B cell (primary cell): ENCODE measurements around the gene ACSS1. TPM values are rescaled to one million over a fixed set of nuclear protein-coding genes. Genes with fewer than 3 reads are reported as not detected.

Experiments used
- ATAC-seq: fragments of 200-7000 bp; cut with Tn5 transposase; one replicate; pipeline ENCODE4 v1.10.0; 2021; ENCODE audit warnings: low read depth, mild to moderate bottlenecking, moderate number of reproducible peaks, moderate library complexity
- CTCF ChIA-PET: fragments of 350-600 bp; sonication (Branson Sonifier 250); formaldehyde crosslinking; loops from one replicate; lab custom pipeline; 2021; ENCODE audit warnings: antibody characterized with exemption, inconsistent platforms; lab: Charles Lee
- POLR2A ChIA-PET: fragments of 350-600 bp; sonication (Branson Sonifier 250); formaldehyde crosslinking; loops from one replicate; lab custom pipeline; 2021; ENCODE audit warnings: antibody characterized with exemption; lab: Charles Lee
- DNase-seq: peaks from one replicate; pipeline ENCODE4 v3.0.0; 2013
- H2AFZ ChIP-seq: 2 replicates; pipeline ENCODE4 v1.6.1; 2012; ENCODE audit warnings: mild to moderate bottlenecking, low read depth, low read length; ENCODE audit not compliant: insufficient read depth, poor library complexity, severe bottlenecking
- H3K27ac ChIP-seq, 2 donors: 1 replicate in 1 of 2; 2 replicates in 1 of 2; pipeline ENCODE4 v1.5.1; 2012 to 2013; ENCODE audit warnings: low read length in 2 of 2, mild to moderate bottlenecking in 2 of 2, moderate library complexity in 1 of 2
- H3K27me3 ChIP-seq, 4 experiments: fragments of 200-600 bp in 1 of 4; sonication (generic) in 1 of 4; replicated peaks in 1 of 4; 1 replicate in 2 of 4; 2 replicates in 2 of 4; pipeline versions ENCODE4 v1.6.1 to v1.7.0; 2013 to 2016; ENCODE audit warnings: low read length in 3 of 4, mild to moderate bottlenecking in 2 of 4, mixed read lengths in 1 of 4, moderate library complexity in 1 of 4; ENCODE audit not compliant: insufficient read depth in 4 of 4, control insufficient read depth in 3 of 4; ENCODE audit errors: control extremely low read depth in 1 of 4
- H3K36me3 ChIP-seq, 2 experiments: replicated peaks in 1 of 2; 1 replicate in 1 of 2; 2 replicates in 1 of 2; pipeline versions ENCODE4 v1.6.1 to v1.7.1; 2013; ENCODE audit warnings: low read length in 1 of 2; ENCODE audit not compliant: insufficient read depth in 2 of 2, control insufficient read depth in 1 of 2; ENCODE audit errors: control extremely low read depth in 1 of 2, extremely low read depth in 1 of 2
- H3K4me1 ChIP-seq, 2 donors: fragments of 200-600 bp in 1 of 2; sonication (generic) in 1 of 2; 1 replicate in 1 of 2; 2 replicates in 1 of 2; pipeline versions ENCODE4 v1.5.1 to v1.6.1; 2013 to 2017; ENCODE audit warnings: low read length in 2 of 2; ENCODE audit not compliant: control insufficient read depth in 2 of 2, insufficient read depth in 2 of 2
- H3K4me2 ChIP-seq: replicated peaks from 2 replicates; pipeline ENCODE3; 2012; ENCODE audit warnings: mild to moderate bottlenecking, low read depth, low read length; ENCODE audit not compliant: poor library complexity, severe bottlenecking
- H3K4me3 ChIP-seq, 5 experiments: fragments of 200-600 bp in 1 of 5; sonication (generic) in 1 of 5; 1 replicate in 3 of 5; 2 replicates in 2 of 5; pipeline versions ENCODE4 v1.5.1 to v1.7.0; 2011 to 2016; ENCODE audit warnings: low read length in 4 of 5, mild to moderate bottlenecking in 4 of 5, low read depth in 2 of 5, control low read depth in 1 of 5, moderate library complexity in 1 of 5; ENCODE audit not compliant: insufficient read depth in 1 of 5; ENCODE audit errors: control extremely low read depth in 1 of 5, extremely low read depth in 1 of 5
- H3K79me2 ChIP-seq: fragments of 200-600 bp; sonication (generic); one replicate; pipeline ENCODE4 v1.6.0; 2016; ENCODE audit warnings: low read length; ENCODE audit not compliant: control insufficient read depth, insufficient read depth
- H3K9ac ChIP-seq: fragments of 200-600 bp; sonication (generic); 2 replicates; pipeline ENCODE4 v1.6.1; 2017; ENCODE audit warnings: mild to moderate bottlenecking, low read length, moderate library complexity
- H3K9me3 ChIP-seq, 3 donors: one replicate each; pipeline versions ENCODE4 v1.6.1 to v1.7.1; 2013; ENCODE audit warnings: low read length in 2 of 3; ENCODE audit not compliant: control insufficient read depth in 2 of 3, insufficient read depth in 1 of 3; ENCODE audit errors: control extremely low read depth in 1 of 3
- H4K20me1 ChIP-seq: 2 replicates; pipeline ENCODE4 v1.6.0; 2012; ENCODE audit warnings: mild to moderate bottlenecking, low read length; ENCODE audit not compliant: insufficient read depth, control insufficient read depth, poor library complexity, severe bottlenecking
- H3K27ac Mint-ChIP-seq: one replicate; pipeline ENCODE4 v1.8.0; 2021; ENCODE audit warnings: mixed read lengths
- H3K27me3 Mint-ChIP-seq: one replicate; pipeline ENCODE4 v1.8.0; 2021; ENCODE audit warnings: mixed read lengths
- H3K4me1 Mint-ChIP-seq: one replicate; pipeline ENCODE4 v1.8.0; 2021; ENCODE audit warnings: mixed read lengths
- H3K4me3 Mint-ChIP-seq: one replicate; pipeline ENCODE4 v1.8.0; 2021; ENCODE audit warnings: mixed read lengths
- H3K9me3 Mint-ChIP-seq: one replicate; pipeline ENCODE4 v1.8.0; 2022; ENCODE audit warnings: mixed read lengths; ENCODE audit not compliant: insufficient read depth
- EZH2 ChIP-seq: IDR thresholded peaks from 2 replicates; pipeline ENCODE4 v1.6.1; 2012; ENCODE audit warnings: borderline replicate concordance, low read depth, mild to moderate bottlenecking, moderate library complexity, low read length; ENCODE audit not compliant: insufficient read depth, poor library complexity, severe bottlenecking
- WGBS: methylation state at CpG from one replicate; pipeline ENCODE4 v1.1.5; 2013; ENCODE audit warnings: missing lambda C conversion rate; ENCODE audit not compliant: insufficient coverage; 5-methylcytosine and 5-hydroxymethylcytosine counted together
- intact Hi-C: fragments of 100-400 bp; cut with micrococcal nuclease; formaldehyde crosslinking; loops from one replicate; pipeline ENCODE4 v1.10.0; 2022
- polyA plus RNA-seq: library from polyadenylated mRNA; depleted of rRNA; stranded (reverse); fragments of >200 nt; gene quantifications from 2 replicates; pipeline ENCODE4 v1.2.3, GENCODE V29; 2012
- total RNA-seq, 2 donors: library from RNA; stranded (reverse); fragments of 120-200 nt in 1 of 2; gene quantifications; 1 replicate in 1 of 2; 2 replicates in 1 of 2; pipeline versions ENCODE4 v1.2.3 to v1.2.4, GENCODE V29; 2013 to 2022
- TF ChIP-seq, protein P1 (sequence below): fragments of 200-600 bp; IDR thresholded peaks from one replicate; pipeline ENCODE4 v1.8.0; 2022; ENCODE audit warnings: antibody characterized with exemption, mild to moderate bottlenecking

The ACSS1 gene
- total and polyA plus RNA-seq, 2 donors (not counting 1 experiment from before 2014, with no cell fraction given), result 82.7 to 95.5 TPM

DNA sequence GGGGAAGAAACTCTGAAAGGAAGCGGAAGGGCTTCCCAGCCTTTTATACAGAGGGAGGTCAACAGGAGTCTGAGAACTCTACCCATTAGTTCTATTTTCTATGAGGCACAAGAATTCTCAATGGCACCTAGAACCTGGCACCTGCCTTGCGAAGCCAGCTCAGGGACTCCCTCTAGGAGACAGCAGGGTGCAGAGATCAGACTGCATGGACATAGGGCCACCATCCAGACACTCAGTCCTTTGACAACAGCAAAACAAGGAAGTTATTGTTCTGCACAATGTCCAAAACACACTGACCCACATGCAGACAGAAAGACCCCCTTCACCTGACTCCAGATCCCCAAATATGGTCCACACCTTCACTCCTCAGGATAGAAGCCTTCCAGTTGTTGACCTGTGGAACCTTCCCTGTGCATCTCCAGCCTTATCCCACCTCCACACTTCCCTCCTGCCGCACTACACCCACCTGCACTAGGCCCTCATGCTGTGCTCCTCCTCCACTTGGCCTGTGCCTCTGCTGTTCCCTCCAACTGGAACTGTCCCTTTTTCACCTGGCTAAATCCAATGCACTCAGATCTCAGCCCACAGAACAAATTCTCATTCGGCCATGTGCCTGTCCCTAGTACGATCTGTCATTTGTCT lies 27.8 kb downstream of the ACSS1 start:
- Mint-ChIP-seq H3K27me3 (no peaks in the 10 kb centered on the region), H3K9me3 (no peaks in the 10 kb centered on the region), H3K27ac (no peak overlapping the region), H3K4me1 (peaks cover 26% of the 10 kb centered on the region), H3K4me3 (no peak overlapping the region)
- no peak overlapping the region for H3K27ac ChIP-seq
- no peak overlapping the region for H3K9ac ChIP-seq
- H3K4me2 ChIP-seq, result no peak overlapping the region
- WGBS, result 98% methylated on average over 4 of the region's 5 CpGs
- TF ChIP-seq, protein P1, sequence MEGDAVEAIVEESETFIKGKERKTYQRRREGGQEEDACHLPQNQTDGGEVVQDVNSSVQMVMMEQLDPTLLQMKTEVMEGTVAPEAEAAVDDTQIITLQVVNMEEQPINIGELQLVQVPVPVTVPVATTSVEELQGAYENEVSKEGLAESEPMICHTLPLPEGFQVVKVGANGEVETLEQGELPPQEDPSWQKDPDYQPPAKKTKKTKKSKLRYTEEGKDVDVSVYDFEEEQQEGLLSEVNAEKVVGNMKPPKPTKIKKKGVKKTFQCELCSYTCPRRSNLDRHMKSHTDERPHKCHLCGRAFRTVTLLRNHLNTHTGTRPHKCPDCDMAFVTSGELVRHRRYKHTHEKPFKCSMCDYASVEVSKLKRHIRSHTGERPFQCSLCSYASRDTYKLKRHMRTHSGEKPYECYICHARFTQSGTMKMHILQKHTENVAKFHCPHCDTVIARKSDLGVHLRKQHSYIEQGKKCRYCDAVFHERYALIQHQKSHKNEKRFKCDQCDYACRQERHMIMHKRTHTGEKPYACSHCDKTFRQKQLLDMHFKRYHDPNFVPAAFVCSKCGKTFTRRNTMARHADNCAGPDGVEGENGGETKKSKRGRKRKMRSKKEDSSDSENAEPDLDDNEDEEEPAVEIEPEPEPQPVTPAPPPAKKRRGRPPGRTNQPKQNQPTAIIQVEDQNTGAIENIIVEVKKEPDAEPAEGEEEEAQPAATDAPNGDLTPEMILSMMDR, result no peak
- TF ChIP-seq EZH2, result no peak
- no peak overlapping the region for H2AFZ ChIP-seq
- H3K36me3 ChIP-seq, result peaks cover 0 to 68% of the 10 kb centered on the region in 2 experiments
- H3K4me1 ChIP-seq, result peaks cover 2 to 6% of the 10 kb centered on the region in 2 donors
- H3K27me3 ChIP-seq, result no peaks in the 10 kb centered on the region
- no peak for DNase-seq
- ChIA-PET CTCF (no interaction called here), POLR2A (no interaction called here)
- peaks cover 97% of the 10 kb centered on the region for H3K79me2 ChIP-seq
- peaks cover 76% of the 10 kb centered on the region for H4K20me1 ChIP-seq
- no peaks in the 10 kb centered on the region for H3K9me3 ChIP-seq
- no peak overlapping the region for H3K4me3 ChIP-seq
- no peak for ATAC-seq
- intact Hi-C loops, result no loop called here

DNA sequence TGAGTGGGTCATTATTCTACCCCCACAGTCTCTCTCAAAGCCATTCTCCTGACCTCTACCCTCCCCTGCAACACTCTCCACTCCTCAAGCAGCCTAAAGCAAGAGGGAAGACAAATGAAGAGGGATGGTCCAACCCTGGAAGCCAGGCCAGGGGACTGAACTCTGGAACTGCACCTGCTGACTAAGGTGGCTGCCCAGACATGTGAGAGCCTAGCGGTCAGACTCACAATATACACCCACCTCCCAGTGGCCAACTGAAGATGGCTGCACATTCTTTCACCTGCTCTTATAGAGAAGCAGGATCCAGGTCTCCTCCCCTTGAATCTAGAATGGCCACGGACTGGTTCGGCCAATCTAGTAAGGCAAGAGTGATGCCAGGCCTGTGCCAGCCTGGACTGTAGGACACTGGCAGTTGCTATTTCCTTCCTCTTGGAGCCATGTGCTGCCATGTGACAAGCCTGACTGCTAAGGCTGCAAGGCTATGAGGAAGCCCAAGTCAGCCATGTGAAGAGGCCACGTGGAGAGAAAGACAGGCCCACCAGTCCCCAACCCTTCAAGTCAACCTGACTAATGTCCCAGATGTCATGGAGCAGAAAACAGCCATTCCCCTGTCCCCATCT lies 31.8 kb downstream of the ACSS1 start:
- intact Hi-C loops, result no loop called here
- H3K9me3 Mint-ChIP-seq, result no peaks in the 10 kb centered on the region
- CTCF ChIA-PET, result interaction anchor here (1.4 kb wide), 1 partner anchor 12 kb away, joined by 3 read pairs; no protein-coding TSS in a partner anchor
- Histone ChIP-seq H3K79me2 (peaks cover 92% of the 10 kb centered on the region), H3K9me3 (no peaks in the 10 kb centered on the region), H3K4me3 (no peak overlapping the region), H3K4me1 (peaks cover 0 to 5% of the 10 kb centered on the region in 2 donors), H3K4me2 (no peak overlapping the region), H3K27ac (no peak overlapping the region), H3K36me3 (peaks cover 0 to 80% of the 10 kb centered on the region in 2 experiments), H2AFZ (no peak overlapping the region), H4K20me1 (peaks cover 84% of the 10 kb centered on the region), H3K9ac (no peak overlapping the region), H3K27me3 (no peaks in the 10 kb centered on the region)
- POLR2A ChIA-PET, result no interaction called here
- 86% methylated on average over 4 of the region's 4 CpGs for WGBS
- H3K4me3 Mint-ChIP-seq, result no peak overlapping the region
- no peaks in the 10 kb centered on the region for H3K27me3 Mint-ChIP-seq
- peak overlapping the region; percentile 7 for H3K27ac Mint-ChIP-seq
- DNase-seq (no peak), ATAC-seq (no peak)
- no peak for TF ChIP-seq EZH2
- TF ChIP-seq, protein P1, result no peak
- H3K4me1 Mint-ChIP-seq, result peaks cover 20% of the 10 kb centered on the region
